ENCODE data around the gene SLC35F3. TPM values are rescaled to one million over a fixed set of nuclear protein-coding genes. Genes with fewer than 3 reads are reported as not detected.

The SLC35F3 gene
- total RNA-seq, 1 donor from 2014 or later, result not detected

GRCh38 chr1:234004591-234004990 is 100.1 kb downstream of the SLC35F3 start:
- no peak overlapping the region for H3K27ac ChIP-seq (replicated peaks)
- no peak overlapping the region for H3K4me3 ChIP-seq
- intact Hi-C loops (cut with micrococcal nuclease), result no loop called here
- no peaks in the 10 kb centered on the region for H3K36me3 ChIP-seq
- H3K4me1 ChIP-seq, result no peaks in the 10 kb centered on the region
- TF ChIP-seq CTCF (IDR thresholded peaks at IDR 0.05; ENCODE audit: borderline replicate concordance), result no peak
- peaks cover 7% of the 10 kb centered on the region for H3K27me3 ChIP-seq (ENCODE audit: low read depth)
- DNase-seq, result no peak
- H3K9me3 ChIP-seq (replicated peaks), result peaks cover 9% of the 10 kb centered on the region

- intact Hi-C loops (cut with micrococcal nuclease), result no loop called here
- TF ChIP-seq CTCF (IDR thresholded peaks at IDR 0.05; ENCODE audit: borderline replicate concordance), result no peak
- no peaks in the 10 kb centered on the region for H3K4me1 ChIP-seq
Measured at GRCh38 chr1:234007684-234008083, 103.2 kb downstream of the SLC35F3 start.

GRCh38 chr1:234008591-234008990 is 104.1 kb downstream of the SLC35F3 start:
- intact Hi-C loops (cut with micrococcal nuclease), result no loop called here
- Histone ChIP-seq H3K4me3 (no peak overlapping the region), H3K27me3 (ENCODE audit: low read depth) (peaks cover 16% of the 10 kb centered on the region), H3K36me3 (no peaks in the 10 kb centered on the region), H3K4me1 (no peaks in the 10 kb centered on the region), H3K27ac (replicated peaks) (no peak overlapping the region), H3K9me3 (replicated peaks) (peaks cover 21% of the 10 kb centered on the region)
- no peak for DNase-seq
- no peak for TF ChIP-seq CTCF (IDR thresholded peaks at IDR 0.05; ENCODE audit: borderline replicate concordance)

More at GRCh38 chr1:234007684-234008083, 103.2 kb downstream of the SLC35F3 start:
- Histone ChIP-seq H3K27me3 (ENCODE audit: low read depth) (peaks cover 16% of the 10 kb centered on the region), H3K4me3 (no peak overlapping the region), H3K27ac (replicated peaks) (no peak overlapping the region), H3K36me3 (no peaks in the 10 kb centered on the region), H3K9me3 (replicated peaks) (peaks cover 18% of the 10 kb centered on the region)
- no peak for DNase-seq

- Histone ChIP-seq H3K27ac (replicated peaks) (no peak overlapping the region), H3K4me3 (no peak overlapping the region), H3K4me1 (no peaks in the 10 kb centered on the region), H3K36me3 (no peaks in the 10 kb centered on the region), H3K27me3 (ENCODE audit: low read depth) (peaks cover 16% of the 10 kb centered on the region), H3K9me3 (replicated peaks) (peaks cover 21% of the 10 kb centered on the region)
- no peak for DNase-seq
- intact Hi-C loops (cut with micrococcal nuclease), result no loop called here
- TF ChIP-seq CTCF (IDR thresholded peaks at IDR 0.05; ENCODE audit: borderline replicate concordance), result no peak
Measured at GRCh38 chr1:234009668-234010067, 105.2 kb downstream of the SLC35F3 start.

GRCh38 chr1:234014208-234014607 is 109.7 kb downstream of the SLC35F3 start:
- Histone ChIP-seq H3K4me1 (no peaks in the 10 kb centered on the region), H3K27ac (replicated peaks) (no peak overlapping the region), H3K4me3 (no peak overlapping the region), H3K9me3 (replicated peaks) (peaks cover 16% of the 10 kb centered on the region), H3K36me3 (no peaks in the 10 kb centered on the region), H3K27me3 (ENCODE audit: low read depth) (peaks cover 10% of the 10 kb centered on the region)
- intact Hi-C loops (cut with micrococcal nuclease), result no loop called here
- DNase-seq, result no peak
- no peak for TF ChIP-seq CTCF (IDR thresholded peaks at IDR 0.05; ENCODE audit: borderline replicate concordance)

- no peaks in the 10 kb centered on the region for H3K4me1 ChIP-seq
- intact Hi-C loops (cut with micrococcal nuclease), result no loop called here
- no peak for TF ChIP-seq CTCF (IDR thresholded peaks at IDR 0.05; ENCODE audit: borderline replicate concordance)
Measured at GRCh38 chr1:234018816-234019215, 114.3 kb downstream of the SLC35F3 start.

More at GRCh38 chr1:234018816-234019215, 114.3 kb downstream of the SLC35F3 start:
- no peaks in the 10 kb centered on the region for H3K36me3 ChIP-seq
- H3K27me3 ChIP-seq (ENCODE audit: low read depth), result no peaks in the 10 kb centered on the region
- no peak overlapping the region for H3K4me3 ChIP-seq
- H3K9me3 ChIP-seq (replicated peaks), result no peaks in the 10 kb centered on the region
- no peak overlapping the region for H3K27ac ChIP-seq (replicated peaks)
- no peak for DNase-seq
